Measurements from ENCODE around the gene RALGAPA2.
A peak's percentile ranks its signal among the peaks of the same experiment; 100 is the strongest.

RALGAPA2 gene

GRCh38 chr20:20393207-20394120 lies 319.0 kb downstream of the RALGAPA2 start:
- no peak for DNase-seq

DNA sequence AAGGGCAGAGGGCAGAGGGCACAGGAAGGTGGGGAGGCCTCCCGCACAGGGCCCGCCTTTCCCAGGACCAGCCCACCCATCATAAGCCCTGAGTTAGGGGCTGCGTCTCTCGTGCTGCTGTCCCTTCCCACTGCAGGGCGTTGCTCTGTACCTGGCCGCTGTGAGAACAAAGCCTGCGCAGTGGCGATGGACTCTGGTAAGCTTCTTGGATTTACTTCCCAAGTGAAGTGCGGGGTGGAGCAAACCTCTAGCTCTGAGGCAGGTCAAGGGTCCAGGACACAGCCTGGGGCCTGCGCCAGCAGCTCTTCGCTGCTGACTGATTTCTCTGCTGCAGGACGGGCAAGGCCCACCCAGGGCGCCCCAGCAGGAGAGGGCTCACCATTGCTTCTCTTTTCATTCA lies 320.7 kb downstream of the RALGAPA2 start:
- no peak for DNase-seq

GRCh38 chr20:20391115-20391514 lies 321.3 kb downstream of the RALGAPA2 start:
- DNase-seq = no peak

GRCh38 chr20:20390393-20390792 lies 322.1 kb downstream of the RALGAPA2 start:
- DNase-seq = no peak

DNA sequence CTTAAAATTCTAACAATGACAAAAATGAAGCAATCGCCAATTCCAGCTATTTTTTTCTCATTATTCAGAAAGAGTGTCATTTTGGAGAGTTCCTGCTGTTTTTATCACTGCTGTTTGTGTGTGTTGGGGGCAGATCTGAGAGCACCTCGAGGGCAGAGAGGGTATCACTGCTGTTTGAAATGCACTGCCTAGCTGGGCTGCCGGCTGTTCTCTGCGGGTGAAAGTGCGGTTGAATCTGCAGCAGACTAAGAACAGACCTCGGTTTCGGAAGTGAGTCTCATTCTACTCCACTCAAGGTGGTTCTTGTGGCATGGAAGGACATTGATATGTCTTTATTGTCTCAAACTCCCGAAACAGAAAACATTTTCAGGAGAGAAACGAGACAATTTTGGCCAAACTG lies 326.3 kb downstream of the RALGAPA2 start:
- no peak for DNase-seq

- DNase-seq = no peak
These were observed 336.6 kb downstream of the RALGAPA2 start for GRCh38 chr20:20375862-20376261.

DNA sequence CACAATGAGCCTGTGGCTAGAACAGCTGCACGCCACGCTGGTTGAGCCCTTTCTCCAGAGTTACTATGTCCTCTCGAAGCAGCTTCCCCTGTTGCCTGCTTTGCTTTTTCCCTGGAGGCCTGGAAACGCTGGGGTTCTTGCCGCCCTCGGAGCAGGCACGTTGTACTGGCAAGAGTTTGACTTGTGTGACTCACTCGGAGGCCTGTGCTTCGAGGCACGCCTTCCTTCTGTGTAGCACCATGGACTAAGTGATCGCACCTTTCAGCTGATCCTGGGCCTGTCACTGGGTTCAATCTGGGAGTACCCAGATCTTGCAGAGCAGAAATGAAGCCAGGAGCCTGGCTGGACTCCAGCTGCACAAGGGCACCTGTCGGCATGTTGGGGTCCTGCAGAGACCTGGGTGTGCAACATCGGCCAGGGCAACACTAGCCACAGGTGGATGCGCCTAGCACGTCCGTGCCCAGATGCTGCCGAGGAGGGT lies 339.3 kb downstream of the RALGAPA2 start:
- no peak for DNase-seq

DNA sequence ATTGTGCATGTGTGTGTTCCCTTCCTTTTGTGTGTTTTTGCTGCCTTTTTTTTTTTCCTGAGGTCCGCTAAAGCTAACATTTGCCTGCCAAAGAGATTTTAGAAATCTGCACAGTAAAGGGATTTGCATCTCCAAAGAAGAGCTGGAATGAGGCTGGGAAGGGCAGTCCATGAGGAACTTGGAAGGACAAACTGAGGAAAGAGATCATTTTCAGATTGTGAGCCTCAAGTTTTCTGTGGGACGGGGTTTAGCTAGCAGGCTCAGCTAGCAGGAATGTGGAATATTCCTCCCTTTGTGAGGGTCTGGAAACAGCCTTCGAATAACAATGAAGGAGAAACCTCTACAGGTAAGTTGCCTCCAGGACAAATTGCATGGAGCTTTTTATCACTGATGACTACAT lies 340.8 kb downstream of the RALGAPA2 start:
- no peak for DNase-seq

DNA sequence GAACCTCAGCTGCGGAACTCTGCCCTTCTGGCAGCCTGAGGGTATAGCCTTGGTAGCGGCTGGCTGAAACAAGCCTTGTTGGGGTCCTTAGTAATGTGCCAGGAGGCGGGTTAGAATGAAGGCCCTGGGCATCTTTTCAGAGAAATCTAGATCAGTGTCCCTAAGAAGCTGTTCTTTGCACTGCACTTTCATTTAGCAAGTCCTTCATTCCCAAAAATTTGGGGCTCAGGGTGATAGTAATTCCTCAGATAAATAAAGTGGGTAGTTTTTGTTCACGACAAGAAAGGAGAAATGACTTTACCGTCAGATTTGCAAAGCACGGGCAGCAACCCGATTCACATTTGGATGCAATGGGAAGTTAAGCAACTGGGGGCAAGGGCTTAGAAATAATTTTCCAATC lies 341.4 kb downstream of the RALGAPA2 start:
- DNase-seq = peak; percentile 43

DNA sequence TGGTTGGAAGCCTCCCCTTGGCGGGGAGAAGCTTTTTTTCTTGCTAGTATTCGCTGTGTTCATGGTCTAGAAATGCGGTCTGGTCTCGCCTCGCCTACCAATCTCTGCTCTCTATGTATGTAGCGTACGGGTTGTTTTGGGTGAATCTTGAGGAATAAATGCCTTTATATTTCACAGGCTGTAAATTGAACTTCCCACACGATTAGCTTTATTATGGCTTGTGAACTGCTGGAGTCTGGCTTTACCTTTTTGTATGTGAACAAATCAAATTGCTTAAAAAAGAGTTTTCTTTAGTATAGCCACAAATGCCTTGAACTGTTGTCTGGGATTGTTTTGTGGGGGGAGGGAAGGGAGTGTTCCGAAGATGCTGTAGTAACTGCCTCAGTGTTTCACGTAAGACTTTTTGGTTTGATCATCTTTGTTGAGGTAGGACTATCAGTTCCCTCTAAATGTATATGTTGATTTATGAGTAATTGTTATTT lies 342.3 kb downstream of the RALGAPA2 start:
- DNase-seq = no peak

- peak; percentile 77 for DNase-seq
These were observed 343.0 kb downstream of the RALGAPA2 start for GRCh38 chr20:20369250-20370093.

- peak; percentile 60 for DNase-seq
These were observed 343.8 kb downstream of the RALGAPA2 start for GRCh38 chr20:20368418-20369249.

DNA sequence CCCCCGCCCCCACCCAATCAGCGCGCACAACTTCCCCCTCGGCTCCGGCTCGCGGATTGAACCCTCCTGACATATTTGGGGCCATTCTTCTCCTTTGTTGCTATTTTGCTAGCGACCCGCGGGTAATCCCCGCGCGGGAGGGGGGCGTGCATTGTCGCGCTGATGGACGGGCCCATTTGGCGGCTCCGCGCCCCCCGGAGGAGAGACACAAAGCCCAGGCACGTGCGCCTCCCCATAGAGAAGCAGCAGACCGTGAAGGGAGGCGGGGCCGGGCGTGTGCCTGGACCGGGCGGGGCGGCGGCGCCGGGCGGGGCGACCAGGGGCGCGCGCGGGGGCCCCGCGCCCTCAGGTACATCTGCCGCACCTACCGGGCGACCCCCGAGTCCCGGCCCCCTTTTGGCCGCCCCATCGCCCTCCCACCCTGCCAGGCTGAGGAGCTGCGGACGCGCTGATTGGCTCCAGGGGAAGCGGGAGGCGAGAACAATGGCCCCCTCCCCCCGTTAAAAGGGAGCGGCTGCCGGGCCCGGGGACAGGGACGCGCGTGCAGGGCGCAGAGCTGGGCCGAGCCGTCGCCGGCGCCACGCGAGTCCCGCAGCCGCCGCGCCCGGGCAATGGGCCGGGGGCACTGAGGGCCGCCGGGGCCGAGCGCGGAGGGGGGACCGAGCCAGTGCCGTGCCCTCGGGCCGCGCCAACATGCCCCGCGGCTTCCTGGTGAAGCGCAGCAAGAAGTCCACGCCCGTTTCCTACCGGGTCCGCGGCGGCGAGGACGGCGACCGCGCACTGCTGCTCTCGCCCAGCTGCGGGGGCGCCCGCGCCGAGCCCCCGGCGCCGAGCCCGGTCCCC lies 344.6 kb downstream of the RALGAPA2 start, which contains the start of gene INSM1:
INSM1 (plus strand) TSS at position 530 of the 843 bp plus-strand sequence; CDS start at position 694, 164 bp downstream.
- peak; percentile 75 for DNase-seq

GRCh38 chr20:20366876-20367574 lies 345.4 kb downstream of the RALGAPA2 start:
- DNase-seq = peak; percentile 92

DNA sequence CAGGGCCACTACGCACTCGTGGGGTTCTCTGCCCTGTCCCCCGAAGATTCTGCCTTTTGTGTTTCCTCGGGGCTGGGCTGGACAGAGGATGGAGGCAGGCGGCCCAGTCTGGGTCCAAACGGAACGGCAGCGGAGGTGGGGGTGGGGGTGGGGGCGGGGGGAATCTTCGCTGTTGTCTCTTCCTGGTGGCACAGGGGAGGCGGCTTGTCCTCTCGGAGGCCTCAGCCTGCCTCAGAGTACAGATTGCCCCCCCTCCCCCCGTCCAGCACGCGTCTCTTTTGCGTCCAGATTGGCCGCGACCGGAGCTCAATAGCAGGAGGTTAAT lies 345.9 kb downstream of the RALGAPA2 start:
- DNase-seq = no peak

- DNase-seq = no peak
These were observed 346.8 kb downstream of the RALGAPA2 start for GRCh38 chr20:20365480-20366161.

DNA sequence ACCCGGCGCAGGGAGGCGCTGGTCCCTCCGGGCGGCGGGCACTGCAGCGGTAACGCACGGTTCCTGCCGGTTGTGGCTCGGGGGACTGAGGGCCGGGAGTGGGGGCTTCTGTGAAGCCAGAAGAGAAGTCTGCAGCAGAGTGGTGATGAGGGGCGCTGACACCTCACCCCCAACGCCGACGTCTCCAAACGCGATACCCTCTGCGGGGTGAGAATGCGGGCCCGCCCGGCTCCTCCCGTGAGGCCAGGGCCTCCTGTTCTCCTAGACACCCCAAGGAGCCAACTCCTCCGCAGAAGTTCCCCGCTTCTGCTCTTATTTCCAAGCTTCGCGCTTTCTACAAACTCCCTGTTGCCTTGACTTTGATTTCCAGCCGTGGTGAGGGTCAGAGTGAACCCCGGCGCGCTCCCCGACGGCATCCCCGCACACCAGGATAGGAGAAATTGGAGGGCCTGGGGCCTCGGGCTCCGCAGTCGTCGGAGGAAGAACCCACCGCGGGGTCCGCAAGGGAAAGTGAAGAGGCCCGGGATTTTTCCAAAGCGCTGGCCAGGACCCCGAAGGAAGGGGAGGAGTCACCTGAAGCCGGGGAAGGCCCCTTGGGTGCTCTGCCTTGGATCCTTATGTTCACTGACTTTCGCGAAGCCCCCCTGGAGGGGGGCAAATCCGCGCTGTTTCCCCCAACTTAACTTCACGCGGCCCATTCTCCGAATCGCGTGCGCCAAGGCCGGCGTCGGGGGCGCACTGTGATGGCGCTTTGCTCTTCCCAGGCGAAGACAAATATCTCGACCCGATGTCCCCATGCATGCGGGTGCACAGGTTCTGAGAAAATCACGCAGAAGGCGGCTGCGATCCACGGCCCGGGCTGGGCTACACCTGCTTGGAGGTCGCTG lies 347.6 kb downstream of the RALGAPA2 start:
- peak; percentile 85 for DNase-seq

DNA sequence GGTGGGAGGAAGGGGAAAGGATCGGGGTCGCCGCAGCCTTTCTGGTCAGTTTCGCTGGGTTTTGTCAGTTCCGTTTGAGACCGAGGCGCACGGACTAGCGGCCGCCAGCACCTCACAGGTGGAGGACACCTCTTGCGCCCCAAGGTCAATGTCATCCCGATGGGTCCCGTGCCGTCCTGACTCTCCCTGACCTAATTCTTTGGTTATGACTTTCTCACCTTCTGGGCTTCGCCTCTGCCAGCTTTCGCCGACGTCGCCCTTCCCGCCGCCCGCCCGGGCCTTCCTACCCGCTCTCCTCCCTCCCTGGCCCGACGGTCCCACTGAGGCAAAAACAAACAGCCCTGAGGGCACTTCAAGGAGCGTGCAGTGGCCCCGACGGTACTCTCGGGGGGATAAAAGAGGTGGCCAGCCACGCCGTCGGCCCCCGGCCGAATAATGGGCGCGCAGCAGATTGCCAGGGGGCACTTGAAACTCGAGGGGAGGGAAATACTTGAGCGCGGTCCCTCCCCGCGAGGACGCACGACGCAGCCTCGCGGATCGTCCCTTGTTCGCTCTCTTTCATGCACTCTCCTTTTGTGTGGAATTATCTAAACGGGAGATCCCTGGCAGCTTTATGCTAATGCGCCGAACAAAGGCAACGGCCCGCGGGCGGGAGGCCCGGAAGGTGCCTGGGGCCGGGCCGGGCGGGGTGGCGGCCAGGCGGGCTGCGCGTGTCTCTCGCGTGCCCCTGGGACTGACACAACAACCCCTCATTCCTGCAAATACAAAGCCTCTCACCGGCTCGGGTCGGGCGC lies 348.4 kb downstream of the RALGAPA2 start:
- DNase-seq = peak; percentile 78

Data from retina (tissue), 1 donor.